SK-N-SH (cell line): ENCODE results near the gene PTPRD. TPM values are rescaled to one million over a fixed set of nuclear protein-coding genes. Genes with fewer than 3 reads are reported as not detected.

Experiments used
- CTCF ChIA-PET: fragments of 300-600, 350-600 bp; formaldehyde crosslinking; extraction: SDS; loops from one replicate; lab custom pipeline; 2021; lab: Yijun Ruan, JAX
- POLR2A ChIA-PET: fragments of 350-600 bp; sonication (Branson Sonifier 250); formaldehyde crosslinking; extraction: SDS; loops from one replicate; lab custom pipeline; 2020; ENCODE audit warnings: antibody characterized with exemption, inconsistent platforms; lab: Yijun Ruan, JAX
- DNase-seq: peaks from one replicate; pipeline ENCODE4 v3.0.0; 2012
- H2AFZ ChIP-seq: fragments of 200-600 bp; sonication (generic); 2 replicates; pipeline ENCODE4 v1.8.1; 2016; ENCODE audit warnings: antibody characterized with exemption, mild to moderate bottlenecking, low read depth
- H3F3A ChIP-seq: fragments of 200-600 bp; sonication (generic); replicated peaks from 2 replicates; pipeline ENCODE3; 2016; ENCODE audit warnings: antibody characterized with exemption, mild to moderate bottlenecking; ENCODE audit not compliant: insufficient read depth
- H3K27ac ChIP-seq, 2 experiments: fragments of 200-500 bp in 1 of 2; fragments of 200-600 bp in 1 of 2; sonication (Bioruptor generic) in 1 of 2; sonication (generic), shearing (Covaris generic) in 1 of 2; 2 replicates each; pipeline versions ENCODE4 v1.5.1 to v1.6.1; 2014 to 2016; ENCODE audit warnings: low read depth in 2 of 2, inconsistent platforms in 1 of 2, low read length in 1 of 2, mild to moderate bottlenecking in 1 of 2, mixed read lengths in 1 of 2
- H3K27me3 ChIP-seq: fragments of 200-600 bp; sonication (generic), shearing (Covaris generic); 2 replicates; pipeline ENCODE4 v1.6.1; 2016; ENCODE audit warnings: mixed run types; ENCODE audit not compliant: insufficient read depth
- H3K36me3 ChIP-seq, 2 experiments: fragments of 200-500 bp in 1 of 2; fragments of 200-600 bp in 1 of 2; sonication (Bioruptor generic) in 1 of 2; sonication (generic) in 1 of 2; replicated peaks in 1 of 2; 2 replicates each; pipeline versions ENCODE3 to v1.5.1; 2014 to 2016; ENCODE audit warnings: low read length in 1 of 2, mild to moderate bottlenecking in 1 of 2; ENCODE audit not compliant: insufficient read depth in 2 of 2, control insufficient read depth in 1 of 2
- H3K4me1 ChIP-seq, 2 experiments: fragments of 200-500 bp in 1 of 2; fragments of 200-600 bp in 1 of 2; sonication (Bioruptor generic) in 1 of 2; sonication (generic), shearing (Covaris generic) in 1 of 2; 2 replicates each; pipeline versions ENCODE4 v1.5.1 to v1.6.1; 2014 to 2016; ENCODE audit warnings: low read depth in 1 of 2, low read length in 1 of 2, mixed run types in 1 of 2; ENCODE audit not compliant: insufficient read depth in 2 of 2, control insufficient read depth in 1 of 2
- H3K4me2 ChIP-seq: fragments of 200-600 bp; sonication (generic), shearing (Covaris generic); 2 replicates; pipeline ENCODE4 v1.6.1; 2017; ENCODE audit warnings: mixed run types
- H3K4me3 ChIP-seq, 2 experiments: fragments of 200-500 bp in 1 of 2; fragments of 200-600 bp in 1 of 2; sonication (Bioruptor generic) in 1 of 2; sonication (generic), shearing (Covaris generic) in 1 of 2; 2 replicates each; pipeline versions ENCODE4 v1.5.1 to v1.8.1; 2014 to 2016; ENCODE audit warnings: low read depth in 2 of 2, inconsistent platforms in 1 of 2, low read length in 1 of 2, mild to moderate bottlenecking in 1 of 2, mixed read lengths in 1 of 2, moderate library complexity in 1 of 2
- H3K79me2 ChIP-seq: fragments of 200-600 bp; sonication (generic); 2 replicates; pipeline ENCODE4 v1.8.1; 2017; ENCODE audit warnings: mild to moderate bottlenecking; ENCODE audit not compliant: insufficient read depth
- H3K9ac ChIP-seq: fragments of 200-600 bp; sonication (generic); 2 replicates; pipeline ENCODE4 v1.6.1; 2017; ENCODE audit warnings: mixed run types
- H3K9me2 ChIP-seq: fragments of 200-600 bp; sonication (generic); 2 replicates; pipeline ENCODE4 v1.6.1; 2017; ENCODE audit warnings: mixed run types
- H3K9me3 ChIP-seq: fragments of 200-600 bp; sonication (generic); 2 replicates; pipeline ENCODE4 v1.6.1; 2017; ENCODE audit warnings: mixed run types, mild to moderate bottlenecking, moderate library complexity
- H4K20me1 ChIP-seq: fragments of 200-600 bp; sonication (generic); 2 replicates; pipeline ENCODE4 v1.6.1; 2017; ENCODE audit warnings: mild to moderate bottlenecking, mixed run types; ENCODE audit not compliant: insufficient read depth
- CHD2 ChIP-seq: fragments of 150-350 bp; IDR thresholded peaks from 2 replicates; pipeline ENCODE4 v1.6.1; 2018; ENCODE audit warnings: low read length; ENCODE audit not compliant: partially characterized antibody
- EP300 ChIP-seq, 2 experiments: IDR thresholded peaks; 2 replicates each; pipeline versions ENCODE4 v1.4.0 to v1.6.1; 2012; ENCODE audit warnings: borderline replicate concordance in 1 of 2, low read depth in 1 of 2, low read length in 1 of 2
- FOXJ3 ChIP-seq: sonication (generic); formaldehyde crosslinking; IDR thresholded peaks from 2 replicates; pipeline ENCODE4 v1.5.1; 2020; ENCODE audit warnings: mild to moderate bottlenecking, missing genetic modification reagents
- GABPA ChIP-seq: IDR thresholded peaks from 2 replicates; pipeline ENCODE4 v1.4.0; 2012; ENCODE audit warnings: low read depth, mild to moderate bottlenecking
- MAX ChIP-seq: IDR thresholded peaks from 2 replicates; pipeline ENCODE4 v1.4.0; 2012; ENCODE audit warnings: low read depth
- NFIC ChIP-seq: IDR thresholded peaks from 2 replicates; pipeline ENCODE4 v1.4.0; 2012; ENCODE audit warnings: borderline replicate concordance
- NRF1 ChIP-seq: IDR thresholded peaks from 2 replicates; pipeline ENCODE4 v1.6.1; 2012; ENCODE audit warnings: low read depth, mild to moderate bottlenecking, low read length
- POLR2AphosphoS5 ChIP-seq: IDR thresholded peaks from 2 replicates; pipeline ENCODE4 v1.6.1; 2012; ENCODE audit warnings: low read depth, low read length
- RCOR1 ChIP-seq: fragments of 150-350 bp; IDR thresholded peaks from 2 replicates; pipeline ENCODE4 v1.6.1; 2017; ENCODE audit warnings: antibody characterized with exemption, low read length
- RFX5 ChIP-seq: IDR thresholded peaks from 2 replicates; pipeline ENCODE4 v1.6.1; 2012; ENCODE audit warnings: mild to moderate bottlenecking, improper control_type of control experiment, low read length
- SIN3A ChIP-seq: IDR thresholded peaks from 2 replicates; pipeline ENCODE4 v1.6.1; 2012; ENCODE audit warnings: low read depth, mild to moderate bottlenecking, low read length, moderate library complexity, borderline replicate concordance
- TAF1 ChIP-seq: IDR thresholded peaks from 2 replicates; pipeline ENCODE4 v1.6.1; 2012; ENCODE audit warnings: low read depth, mild to moderate bottlenecking, low read length, moderate library complexity, borderline replicate concordance
- USF2 ChIP-seq: fragments of 150-350 bp; IDR thresholded peaks from 2 replicates; pipeline ENCODE4 v1.6.1; 2017; ENCODE audit warnings: antibody characterized with exemption, low read length, low read depth, borderline replicate concordance
- YY1 ChIP-seq: IDR thresholded peaks from 2 replicates; pipeline ENCODE4 v1.4.0; 2012; ENCODE audit warnings: low read depth, mild to moderate bottlenecking
- WGBS: methylation state at CpG from one replicate; pipeline ENCODE4 v1.1.6; 2017; ENCODE audit warnings: low lambda C conversion rate; 5-methylcytosine and 5-hydroxymethylcytosine counted together
- polyA plus RNA-seq, 3 experiments: library from polyadenylated mRNA; depleted of rRNA; stranded (reverse); fragments of >200 nt; gene quantifications; 2 replicates each; pipeline ENCODE4 v1.2.3, GENCODE V29; 2012
- TF ChIP-seq, protein P1 (sequence below): IDR thresholded peaks from 2 replicates; pipeline ENCODE4 v1.4.0; 2012; ENCODE audit warnings: low read depth, borderline replicate concordance

PTPRD gene
- polyA plus RNA-seq, 1 of the 3 experiments (the other 2 are of a cell fraction): 0.15 TPM

GRCh38 chr9:9996259-9996658 lies 616.5 kb downstream of the PTPRD start (continued):
- TF ChIP-seq POLR2AphosphoS5: no peak
- no peak for TF ChIP-seq EP300 (IDR thresholded peaks at IDR 0.05; ENCODE audit: borderline replicate concordance in 1 of 2, low read depth in 1 of 2, low read length in 1 of 2)
- TF ChIP-seq, protein P1, sequence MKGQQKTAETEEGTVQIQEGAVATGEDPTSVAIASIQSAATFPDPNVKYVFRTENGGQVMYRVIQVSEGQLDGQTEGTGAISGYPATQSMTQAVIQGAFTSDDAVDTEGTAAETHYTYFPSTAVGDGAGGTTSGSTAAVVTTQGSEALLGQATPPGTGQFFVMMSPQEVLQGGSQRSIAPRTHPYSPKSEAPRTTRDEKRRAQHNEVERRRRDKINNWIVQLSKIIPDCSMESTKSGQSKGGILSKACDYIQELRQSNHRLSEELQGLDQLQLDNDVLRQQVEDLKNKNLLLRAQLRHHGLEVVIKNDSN: no peak
- TF ChIP-seq NFIC: no peak
- TF ChIP-seq USF2: no peak
- TF ChIP-seq, all 33 proteins: peak for 0

DNA sequence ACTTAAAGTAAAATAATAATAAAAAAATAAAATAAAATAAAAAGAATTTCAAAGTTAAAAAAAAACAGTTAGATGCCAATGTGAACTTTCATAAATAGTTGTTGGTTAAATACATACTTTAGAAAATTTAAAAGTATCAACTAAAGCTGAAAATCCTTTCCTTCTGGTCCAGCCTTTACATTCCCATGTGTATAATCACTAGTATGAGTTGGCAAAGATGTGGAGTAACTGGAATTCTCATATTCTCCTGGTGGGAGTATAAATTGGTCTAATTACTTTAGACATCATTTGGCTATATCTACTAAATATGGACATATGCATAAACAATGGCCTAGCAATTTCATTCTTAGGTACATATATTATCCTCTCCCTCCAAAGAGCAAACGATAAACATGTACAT lies 619.9 kb downstream of the PTPRD start:
- 69% methylated on average over 1 of the region's 1 CpG for WGBS
- Histone ChIP-seq H3K79me2 (no peaks in the 10 kb centered on the region), H3K4me1 (peaks cover 0 to 2% of the 10 kb centered on the region in 2 experiments; a peak in 2 of 4 replicates), H3K4me2 (no peak overlapping the region), H3K27me3 (no peaks in the 10 kb centered on the region), H3K27ac (no peak overlapping the region), H2AFZ (0 out of 2 replicates have a peak overlapping the region, but pooled peaks have one; percentile 22), H3K9me3 (no peaks in the 10 kb centered on the region), H3K9ac (no peak overlapping the region), H3F3A (no peaks in the 10 kb centered on the region), H4K20me1 (no peaks in the 10 kb centered on the region), H3K4me3 (no peak overlapping the region), H3K36me3 (no peaks in the 10 kb centered on the region), H3K9me2 (no peaks in the 10 kb centered on the region)
- ChIA-PET POLR2A (no interaction called here), CTCF (no interaction called here)
- no peak for DNase-seq
- TF ChIP-seq RCOR1: no peak
- no peak for TF ChIP-seq EP300 (IDR thresholded peaks at IDR 0.05; ENCODE audit: borderline replicate concordance in 1 of 2, low read depth in 1 of 2, low read length in 1 of 2)
- TF ChIP-seq SIN3A: no peak
- no peak for TF ChIP-seq GABPA
- TF ChIP-seq YY1: no peak
- no peak for TF ChIP-seq CHD2
- no peak for TF ChIP-seq FOXJ3 (CRISPR knock-in tag)
- no peak for TF ChIP-seq NRF1
- no peak for TF ChIP-seq MAX
- no peak for TF ChIP-seq NFIC
- TF ChIP-seq RFX5: no peak
- no peak for TF ChIP-seq TAF1
